22Rv1 (cell line): ENCODE results near the gene GRM8.

Experiments used
- ZFX ChIP-seq: fragments of 450-650 bp; IDR thresholded peaks from 2 replicates; pipeline ENCODE4 v1.6.1; 2017; ENCODE audit warnings: antibody characterized with exemption, borderline replicate concordance
- TF ChIP-seq, protein P1 (sequence below): fragments of 450-650 bp; IDR thresholded peaks from 2 replicates; pipeline ENCODE4 v1.5.1; 2017; ENCODE audit warnings: mild to moderate bottlenecking

DNA sequence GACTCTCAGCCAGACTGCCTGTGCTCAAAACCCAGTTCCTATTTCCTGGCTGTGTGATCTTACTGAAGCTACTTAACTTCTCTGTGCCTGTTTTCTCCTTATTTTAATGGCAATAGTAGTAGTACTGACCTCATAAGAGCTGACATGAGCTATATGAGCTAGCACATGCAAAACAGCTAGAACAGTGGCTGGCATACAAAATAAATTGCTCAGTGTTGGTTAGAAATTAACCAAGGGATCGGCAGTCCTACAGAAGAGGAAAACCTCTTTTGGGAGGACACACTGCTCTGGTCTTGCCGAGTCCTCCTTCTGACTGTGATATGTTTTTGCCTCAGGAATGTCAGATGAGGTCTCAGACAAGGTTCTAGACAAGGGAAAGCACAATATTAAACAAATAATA, 322.6 kb downstream of the GRM8 start:
- TF ChIP-seq, protein P1, sequence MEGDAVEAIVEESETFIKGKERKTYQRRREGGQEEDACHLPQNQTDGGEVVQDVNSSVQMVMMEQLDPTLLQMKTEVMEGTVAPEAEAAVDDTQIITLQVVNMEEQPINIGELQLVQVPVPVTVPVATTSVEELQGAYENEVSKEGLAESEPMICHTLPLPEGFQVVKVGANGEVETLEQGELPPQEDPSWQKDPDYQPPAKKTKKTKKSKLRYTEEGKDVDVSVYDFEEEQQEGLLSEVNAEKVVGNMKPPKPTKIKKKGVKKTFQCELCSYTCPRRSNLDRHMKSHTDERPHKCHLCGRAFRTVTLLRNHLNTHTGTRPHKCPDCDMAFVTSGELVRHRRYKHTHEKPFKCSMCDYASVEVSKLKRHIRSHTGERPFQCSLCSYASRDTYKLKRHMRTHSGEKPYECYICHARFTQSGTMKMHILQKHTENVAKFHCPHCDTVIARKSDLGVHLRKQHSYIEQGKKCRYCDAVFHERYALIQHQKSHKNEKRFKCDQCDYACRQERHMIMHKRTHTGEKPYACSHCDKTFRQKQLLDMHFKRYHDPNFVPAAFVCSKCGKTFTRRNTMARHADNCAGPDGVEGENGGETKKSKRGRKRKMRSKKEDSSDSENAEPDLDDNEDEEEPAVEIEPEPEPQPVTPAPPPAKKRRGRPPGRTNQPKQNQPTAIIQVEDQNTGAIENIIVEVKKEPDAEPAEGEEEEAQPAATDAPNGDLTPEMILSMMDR = no peak
- no peak for TF ChIP-seq ZFX
